Panc1 (cell line): ENCODE data around the gene WASF1. TPM values are rescaled to one million over a fixed set of nuclear protein-coding genes. Genes with fewer than 3 reads are reported as not detected.

Experiments
- ATAC-seq: fragments of 200-7000 bp; cut with Tn5 transposase; 2 replicates; pipeline ENCODE4 v1.9.1; 2020; ENCODE audit warnings: mild to moderate bottlenecking, moderate library complexity
- BruUV-seq: library from RNA; stranded (reverse); fragments of 400-500 nt; replicated peaks from 2 replicates; lab custom pipeline; 2021; lab: Mats Ljungman, UMichigan
- CTCF ChIA-PET: fragments of 300-600 bp; sonication (Branson Sonifier 250); formaldehyde crosslinking; loops from one replicate; lab custom pipeline; 2022; ENCODE audit warnings: antibody characterized with exemption; lab: Charles Lee
- POLR2A ChIA-PET: fragments of 300-600 bp; sonication (Branson Sonifier 250); formaldehyde crosslinking; loops from one replicate; lab custom pipeline; 2022; ENCODE audit warnings: antibody characterized with exemption; lab: Charles Lee
- DNase-seq: peaks from one replicate; pipeline ENCODE4 v3.0.0-alpha.2; 2010; ENCODE audit warnings: low read depth, low spot score
- H3K27ac ChIP-seq: 2 replicates; pipeline ENCODE4 v1.5.1; 2011; ENCODE audit warnings: mild to moderate bottlenecking, low read length, inconsistent platforms
- H3K27me3 ChIP-seq: fragments of 200-500 bp; sonication (Bioruptor generic); 2 replicates; pipeline ENCODE4 v1.6.0; 2014; ENCODE audit warnings: low read length, inconsistent platforms; ENCODE audit not compliant: control insufficient read depth, insufficient read depth
- H3K36me3 ChIP-seq: fragments of 200-500 bp; sonication (Bioruptor generic); 2 replicates; pipeline ENCODE4 v1.5.1; 2014; ENCODE audit warnings: inconsistent platforms, mild to moderate bottlenecking, low read length, moderate library complexity; ENCODE audit not compliant: control insufficient read depth, insufficient read depth
- H3K4me1 ChIP-seq: 2 replicates; pipeline ENCODE4 v1.5.1; 2011; ENCODE audit warnings: inconsistent platforms, mild to moderate bottlenecking, low read length, moderate library complexity; ENCODE audit not compliant: control insufficient read depth, insufficient read depth
- H3K4me3 ChIP-seq, 2 experiments: 2 replicates each; pipeline ENCODE4 v1.5.1; 2011 to 2012; ENCODE audit warnings: low read depth in 2 of 2, low read length in 2 of 2, mild to moderate bottlenecking in 2 of 2, inconsistent platforms in 1 of 2, moderate library complexity in 1 of 2
- H3K9me3 ChIP-seq: fragments of 200-500 bp; sonication (Bioruptor generic); 2 replicates; pipeline ENCODE4 v1.5.1; 2014; ENCODE audit warnings: low read depth, mild to moderate bottlenecking, inconsistent platforms, low read length, moderate library complexity; ENCODE audit not compliant: control insufficient read depth, insufficient read depth
- POLR2AphosphoS5 ChIP-seq: IDR thresholded peaks from 2 replicates; pipeline ENCODE4 v1.6.1; 2012; ENCODE audit warnings: mild to moderate bottlenecking, low read depth, low read length, moderate library complexity
- SIN3A ChIP-seq: IDR thresholded peaks from 2 replicates; pipeline ENCODE4 v1.6.1; 2012; ENCODE audit warnings: low read depth, mild to moderate bottlenecking, low read length, moderate library complexity, borderline replicate concordance; ENCODE audit not compliant: insufficient read depth
- TCF7L2 ChIP-seq: IDR thresholded peaks from 2 replicates; pipeline ENCODE4 v1.6.1; 2011; ENCODE audit warnings: mild to moderate bottlenecking, low read depth, low read length, inconsistent platforms
- in situ Hi-C: cut with HindIII; loops from 2 replicates; pipeline ENCODE4 v1.10.0; 2016; ENCODE audit warnings: low sequenced_read_pairs, low pct_unique_long_range_greater_than_20kb
- intact Hi-C: fragments of 100-400 bp; cut with micrococcal nuclease; formaldehyde crosslinking; loops from one replicate; pipeline ENCODE4 v1.10.0; 2022; ENCODE audit not compliant: unreplicated experiment
- total RNA-seq: library from RNA; stranded (reverse); gene quantifications from one replicate; pipeline ENCODE4 v1.2.1, GENCODE V29; 2021; ENCODE audit not compliant: unreplicated experiment
- TF ChIP-seq, protein P1 (sequence below), 2 experiments: IDR thresholded peaks; 2 replicates each; pipeline ENCODE4 v1.6.1; 2011 to 2012; ENCODE audit warnings: low read depth in 2 of 2, control low read depth in 1 of 2, low read length in 1 of 2, mild to moderate bottlenecking in 1 of 2, moderate library complexity in 1 of 2; ENCODE audit not compliant: insufficient read depth in 1 of 2
- TF ChIP-seq, protein P2 (sequence below): fragments of 450-650 bp; IDR thresholded peaks from 2 replicates; pipeline ENCODE4 v1.5.1; 2017; ENCODE audit warnings: mild to moderate bottlenecking

WASF1 gene
- total RNA-seq, 1 experiment from 2014 or later, result 63.9 TPM

DNA sequence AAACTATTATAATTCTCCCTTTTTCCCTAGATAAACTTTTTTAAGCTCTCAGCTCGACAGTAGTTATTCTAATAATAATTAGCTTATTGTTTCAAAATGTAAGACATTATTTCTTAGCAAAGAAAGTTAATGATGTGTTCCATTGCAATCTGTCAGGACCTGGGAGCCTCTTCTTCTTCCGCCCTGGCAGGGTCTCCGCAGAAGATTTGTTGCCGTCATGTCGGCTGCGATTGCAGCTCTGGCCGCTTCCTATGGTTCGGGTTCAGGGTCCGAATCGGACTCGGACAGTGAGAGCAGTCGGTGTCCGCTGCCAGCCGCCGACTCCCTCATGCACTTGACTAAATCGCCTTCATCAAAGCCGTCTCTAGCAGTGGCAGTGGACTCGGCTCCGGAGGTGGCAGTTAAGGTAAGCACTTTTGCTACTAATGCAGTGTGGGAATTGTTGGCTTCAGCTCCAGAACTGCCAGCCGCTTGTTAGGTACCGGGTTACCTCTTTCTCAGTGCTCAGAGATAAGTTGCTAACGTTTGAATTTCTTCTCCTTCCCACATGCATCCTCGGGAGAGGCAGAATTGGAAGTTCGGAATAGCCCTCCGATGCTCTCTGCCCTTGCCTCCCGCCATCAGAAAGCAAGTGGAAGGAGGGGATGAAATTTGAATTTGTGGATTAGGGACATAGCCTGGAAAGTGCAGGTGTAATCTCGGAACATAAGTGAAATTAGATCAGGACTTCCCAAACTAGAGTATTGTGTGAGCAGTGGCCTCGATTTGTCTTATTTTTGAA is 948 bp upstream of the WASF1 start, which contains the start of gene CDC40:
Gene CDC40 (plus strand): TSS at position 200 of the 781 bp plus-strand sequence. CDS start 18 bp downstream, at position 218.
- ATAC-seq (peak; percentile 61), DNase-seq (no peak)
- H3K4me1 ChIP-seq, result peaks cover 44% of the 10 kb centered on the region
- peak within 1 kb of the TSS; percentile 91 for H3K27ac ChIP-seq
- intact Hi-C loops, result no loop called here
- peak within 1 kb of the TSS; percentile 80 to 90 for H3K4me3 ChIP-seq
- H3K9me3 ChIP-seq, result no peaks in the 10 kb centered on the region
- H3K36me3 ChIP-seq, result peaks cover 5% of the 10 kb centered on the region
- in situ Hi-C loops, result no loop called here
- no peaks in the 10 kb centered on the region for H3K27me3 ChIP-seq
- ChIA-PET POLR2A (interaction anchor here (0.7 kb wide), 1 partner anchor 172 kb away, joined by 4 read pairs; no protein-coding TSS in a partner anchor), CTCF (no interaction called here)
- no TSS peak for BruUV-seq
- TF ChIP-seq POLR2AphosphoS5, result no peak; the same call in 1 of the 2 replicates
- TF ChIP-seq, protein P1, sequence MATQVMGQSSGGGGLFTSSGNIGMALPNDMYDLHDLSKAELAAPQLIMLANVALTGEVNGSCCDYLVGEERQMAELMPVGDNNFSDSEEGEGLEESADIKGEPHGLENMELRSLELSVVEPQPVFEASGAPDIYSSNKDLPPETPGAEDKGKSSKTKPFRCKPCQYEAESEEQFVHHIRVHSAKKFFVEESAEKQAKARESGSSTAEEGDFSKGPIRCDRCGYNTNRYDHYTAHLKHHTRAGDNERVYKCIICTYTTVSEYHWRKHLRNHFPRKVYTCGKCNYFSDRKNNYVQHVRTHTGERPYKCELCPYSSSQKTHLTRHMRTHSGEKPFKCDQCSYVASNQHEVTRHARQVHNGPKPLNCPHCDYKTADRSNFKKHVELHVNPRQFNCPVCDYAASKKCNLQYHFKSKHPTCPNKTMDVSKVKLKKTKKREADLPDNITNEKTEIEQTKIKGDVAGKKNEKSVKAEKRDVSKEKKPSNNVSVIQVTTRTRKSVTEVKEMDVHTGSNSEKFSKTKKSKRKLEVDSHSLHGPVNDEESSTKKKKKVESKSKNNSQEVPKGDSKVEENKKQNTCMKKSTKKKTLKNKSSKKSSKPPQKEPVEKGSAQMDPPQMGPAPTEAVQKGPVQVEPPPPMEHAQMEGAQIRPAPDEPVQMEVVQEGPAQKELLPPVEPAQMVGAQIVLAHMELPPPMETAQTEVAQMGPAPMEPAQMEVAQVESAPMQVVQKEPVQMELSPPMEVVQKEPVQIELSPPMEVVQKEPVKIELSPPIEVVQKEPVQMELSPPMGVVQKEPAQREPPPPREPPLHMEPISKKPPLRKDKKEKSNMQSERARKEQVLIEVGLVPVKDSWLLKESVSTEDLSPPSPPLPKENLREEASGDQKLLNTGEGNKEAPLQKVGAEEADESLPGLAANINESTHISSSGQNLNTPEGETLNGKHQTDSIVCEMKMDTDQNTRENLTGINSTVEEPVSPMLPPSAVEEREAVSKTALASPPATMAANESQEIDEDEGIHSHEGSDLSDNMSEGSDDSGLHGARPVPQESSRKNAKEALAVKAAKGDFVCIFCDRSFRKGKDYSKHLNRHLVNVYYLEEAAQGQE (IDR thresholded peaks at IDR 0.05; ENCODE audit: insufficient read depth in 1 of 2, low read depth in 2 of 2, low read length in 1 of 2), result no peak
- TF ChIP-seq, protein P2, sequence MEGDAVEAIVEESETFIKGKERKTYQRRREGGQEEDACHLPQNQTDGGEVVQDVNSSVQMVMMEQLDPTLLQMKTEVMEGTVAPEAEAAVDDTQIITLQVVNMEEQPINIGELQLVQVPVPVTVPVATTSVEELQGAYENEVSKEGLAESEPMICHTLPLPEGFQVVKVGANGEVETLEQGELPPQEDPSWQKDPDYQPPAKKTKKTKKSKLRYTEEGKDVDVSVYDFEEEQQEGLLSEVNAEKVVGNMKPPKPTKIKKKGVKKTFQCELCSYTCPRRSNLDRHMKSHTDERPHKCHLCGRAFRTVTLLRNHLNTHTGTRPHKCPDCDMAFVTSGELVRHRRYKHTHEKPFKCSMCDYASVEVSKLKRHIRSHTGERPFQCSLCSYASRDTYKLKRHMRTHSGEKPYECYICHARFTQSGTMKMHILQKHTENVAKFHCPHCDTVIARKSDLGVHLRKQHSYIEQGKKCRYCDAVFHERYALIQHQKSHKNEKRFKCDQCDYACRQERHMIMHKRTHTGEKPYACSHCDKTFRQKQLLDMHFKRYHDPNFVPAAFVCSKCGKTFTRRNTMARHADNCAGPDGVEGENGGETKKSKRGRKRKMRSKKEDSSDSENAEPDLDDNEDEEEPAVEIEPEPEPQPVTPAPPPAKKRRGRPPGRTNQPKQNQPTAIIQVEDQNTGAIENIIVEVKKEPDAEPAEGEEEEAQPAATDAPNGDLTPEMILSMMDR, result no peak
- TF ChIP-seq TCF7L2, result no peak
- no peak for TF ChIP-seq SIN3A

DNA sequence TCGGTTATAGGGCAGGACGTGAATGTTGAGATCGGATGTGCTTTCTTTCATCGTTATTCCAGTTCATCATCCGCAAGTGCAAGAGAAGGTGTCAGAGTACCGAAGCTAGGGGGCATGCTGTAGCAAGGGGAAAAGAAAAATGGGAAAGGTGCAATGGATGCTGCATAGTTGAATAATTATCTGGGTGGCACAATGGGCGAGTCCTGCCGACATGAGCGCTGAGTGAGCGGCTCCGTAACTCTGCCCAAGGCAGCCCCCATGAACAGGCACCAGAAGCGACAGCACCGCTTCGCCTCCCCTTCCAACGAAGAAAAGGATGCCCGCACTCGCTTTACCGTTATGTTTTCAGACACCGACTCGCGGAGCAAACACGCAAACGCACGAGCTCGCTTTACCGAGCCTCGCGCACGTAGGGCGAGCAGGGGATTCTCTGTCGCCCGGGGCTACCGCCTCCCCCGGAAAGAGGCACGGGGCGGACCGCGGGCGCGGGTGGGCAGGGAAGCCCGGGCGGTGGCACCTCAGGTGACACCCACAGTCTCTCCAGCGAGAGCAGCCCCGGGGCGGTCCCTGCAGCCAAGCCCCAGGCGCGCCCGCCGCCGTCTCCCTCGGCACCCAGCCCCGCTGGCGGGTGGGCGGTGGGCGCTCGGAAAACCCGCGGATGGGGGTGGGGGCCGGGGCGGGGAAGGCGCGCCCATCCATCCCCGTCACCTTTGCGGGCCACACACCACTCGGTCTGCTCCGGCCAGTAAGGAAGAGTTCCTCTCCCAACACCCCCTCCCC is 654 bp downstream of the WASF1 start:
- DNase-seq (peak; percentile 78), ATAC-seq (peak; percentile 50)
- no peaks in the 10 kb centered on the region for H3K27me3 ChIP-seq
- H3K27ac ChIP-seq, result peak overlapping the region; percentile 91
- no peaks in the 10 kb centered on the region for H3K9me3 ChIP-seq
- BruUV-seq, result no TSS peak
- TF ChIP-seq, protein P2, result peak; percentile 92
- TF ChIP-seq TCF7L2, result peak; percentile 31; the same call in 1 of the 2 replicates
- TF ChIP-seq, protein P1 (IDR thresholded peaks at IDR 0.05; ENCODE audit: insufficient read depth in 1 of 2, low read depth in 2 of 2, low read length in 1 of 2), result no peak
- intact Hi-C loops (loop anchor here (2.0 kb wide), 1 partner anchor 212 kb away; no protein-coding TSS in a partner anchor), in situ Hi-C loops (no loop called here)
- ChIA-PET POLR2A (interaction anchor here (0.6 kb wide), 1 partner anchor 36 kb away, joined by 4 read pairs; no protein-coding TSS in a partner anchor), CTCF (interaction anchor here (0.6 to 0.8 kb wide), 4 partner anchors 116 to 659 kb away, joined by 4 to 7 read pairs (median 7); no protein-coding TSS in a partner anchor)
- H3K4me1 ChIP-seq, result peaks cover 56% of the 10 kb centered on the region
- peak overlapping the region; percentile 80 to 90 for H3K4me3 ChIP-seq
- H3K36me3 ChIP-seq, result peaks cover 5% of the 10 kb centered on the region
